K562 (cell line): ENCODE results near the gene SIGLEC14. TPM values are rescaled to one million over a fixed set of nuclear protein-coding genes. Genes with fewer than 3 reads are reported as not detected.

ENCODE experiments used
- ATF1 ChIP-seq, 2 experiments: fragments of 450-650 bp in 1 of 2; IDR thresholded peaks; 2 replicates each; pipeline ENCODE4 v1.6.1; 2016; ENCODE audit warnings: missing compliant biosample characterization in 1 of 2, missing genetic modification characterization in 1 of 2
- BACH1 ChIP-seq: fragments of 200-800 bp; sonication (Bioruptor generic); IDR thresholded peaks from 2 replicates; pipeline ENCODE4 v1.6.1; 2016; ENCODE audit warnings: missing genetic modification characterization, missing compliant biosample characterization
- BRD9 ChIP-seq: fragments of 450-650 bp; IDR thresholded peaks from 2 replicates; pipeline ENCODE4 v1.6.1; 2018; ENCODE audit warnings: low read depth; ENCODE audit not compliant: partially characterized antibody
- CBFA2T3 ChIP-seq: fragments of 450-650 bp; IDR thresholded peaks from 2 replicates; pipeline ENCODE4 v1.6.1; 2017
- CREBBP ChIP-seq: IDR thresholded peaks from one replicate; pipeline ENCODE4 v1.6.1; 2012; ENCODE audit warnings: low read depth, mild to moderate bottlenecking, control low read depth, inconsistent platforms, low read length
- CXXC5 ChIP-seq: fragments of 250-450 bp; sonication (Bioruptor Pico); IDR thresholded peaks from 2 replicates; pipeline ENCODE4 v1.8.0; 2022; ENCODE audit warnings: inconsistent platforms, mild to moderate bottlenecking, moderate library complexity
- DNMT1 ChIP-seq: fragments of 450-650 bp; IDR thresholded peaks from 2 replicates; pipeline ENCODE4 v1.6.1; 2016; ENCODE audit warnings: antibody characterized with exemption, mild to moderate bottlenecking
- E2F3 ChIP-seq: fragments of 250-450 bp; sonication (Bioruptor Pico); IDR thresholded peaks from 2 replicates; pipeline ENCODE4 v1.4.0; 2020; ENCODE audit warnings: mild to moderate bottlenecking
- GTF2E2 ChIP-seq: fragments of 200-800 bp; sonication (Bioruptor generic); IDR thresholded peaks from 2 replicates; pipeline ENCODE4 v1.6.1; 2016; ENCODE audit warnings: missing genetic modification characterization, missing compliant biosample characterization
- HDGF ChIP-seq: fragments of 450-650 bp; IDR thresholded peaks from 2 replicates; pipeline ENCODE4 v1.6.1; 2016
- MBD2 ChIP-seq: sonication (generic); IDR thresholded peaks from 2 replicates; pipeline ENCODE4 v1.6.1; 2016; ENCODE audit warnings: low read depth, borderline replicate concordance
- TCF7L2 ChIP-seq: fragments of 150-350 bp; IDR thresholded peaks from 2 replicates; pipeline ENCODE4 v1.6.1; 2016; ENCODE audit warnings: low read depth, mild to moderate bottlenecking, low read length, moderate library complexity
- TSHZ1 ChIP-seq: fragments of 250-450 bp; sonication (Bioruptor Pico); IDR thresholded peaks from 2 replicates; pipeline ENCODE4 v1.4.0; 2020; ENCODE audit warnings: mild to moderate bottlenecking, moderate library complexity
- ZNF217 ChIP-seq: sonication (generic); formaldehyde crosslinking; IDR thresholded peaks from 2 replicates; pipeline ENCODE4 v1.8.0; 2022; ENCODE audit warnings: mild to moderate bottlenecking, missing genetic modification reagents
- ZNF263 ChIP-seq: sonication (generic); formaldehyde crosslinking; IDR thresholded peaks from 2 replicates; pipeline ENCODE4 v1.8.0; 2022; ENCODE audit warnings: mild to moderate bottlenecking, missing genetic modification reagents, borderline replicate concordance
- ZNF274 ChIP-seq: IDR thresholded peaks from 2 replicates; pipeline ENCODE4 v1.6.1; 2011; ENCODE audit warnings: low read depth, mild to moderate bottlenecking, low read length, moderate library complexity, borderline replicate concordance
- ZNF584 ChIP-seq: fragments of 200-800 bp; sonication (Bioruptor generic); IDR thresholded peaks from 2 replicates; pipeline ENCODE4 v1.6.1; 2016; ENCODE audit warnings: low read depth, mild to moderate bottlenecking, missing genetic modification characterization, missing compliant biosample characterization
- polyA plus RNA-seq, 8 experiments: library from polyadenylated mRNA; depleted of rRNA in 4 of 8; stranded (reverse) in 5 of 8; unstranded in 3 of 8; fragments of >200 nt; fragmentation: Nextera tagmentation in 2 of 8; fragmentation: Illumina TruSeq in 1 of 8; extraction: Ambion mirVana in 2 of 8; extraction: Trizol in 1 of 8; gene quantifications; 2 replicates each; pipeline versions ENCODE4 v1.2.1 to v1.2.3, GENCODE V29; 2011 to 2014; ENCODE audit warnings: inconsistent platforms in 1 of 8, missing spikeins in 1 of 8
- total RNA-seq, 7 experiments: library from RNA; depleted of rRNA in 6 of 7; stranded (reverse); fragments of >200 nt in 6 of 7; fragmentation: Illumina TruSeq in 2 of 7; extraction: Trizol in 2 of 7; gene quantifications; 2 replicates each; pipeline versions ENCODE4 v1.2.1 to v1.2.3, GENCODE V29; 2011 to 2021; ENCODE audit warnings: low replicate concordance in 1 of 7
- TF ChIP-seq, protein P1 (sequence below): sonication (generic); formaldehyde crosslinking; IDR thresholded peaks from 2 replicates; pipeline ENCODE4 v1.8.1; 2023; ENCODE audit warnings: mild to moderate bottlenecking, missing genetic modification reagents
- TF ChIP-seq, protein P2 (sequence below): fragments of 450-650 bp; IDR thresholded peaks from 2 replicates; pipeline ENCODE4 v1.6.1; 2016; ENCODE audit warnings: low read depth, mild to moderate bottlenecking, moderate library complexity
- TF ChIP-seq, protein P3 (sequence below): fragments of 250-450 bp; sonication (Bioruptor Pico); IDR thresholded peaks from 2 replicates; pipeline ENCODE4 v1.5.0; 2021; ENCODE audit warnings: mild to moderate bottlenecking, borderline replicate concordance

SIGLEC14 gene
- total and polyA plus RNA-seq, 9 of the 15 experiments (the other 6 are each of a cell fraction or from before 2014, with no cell fraction given): not detected

- TF ChIP-seq, protein P1, sequence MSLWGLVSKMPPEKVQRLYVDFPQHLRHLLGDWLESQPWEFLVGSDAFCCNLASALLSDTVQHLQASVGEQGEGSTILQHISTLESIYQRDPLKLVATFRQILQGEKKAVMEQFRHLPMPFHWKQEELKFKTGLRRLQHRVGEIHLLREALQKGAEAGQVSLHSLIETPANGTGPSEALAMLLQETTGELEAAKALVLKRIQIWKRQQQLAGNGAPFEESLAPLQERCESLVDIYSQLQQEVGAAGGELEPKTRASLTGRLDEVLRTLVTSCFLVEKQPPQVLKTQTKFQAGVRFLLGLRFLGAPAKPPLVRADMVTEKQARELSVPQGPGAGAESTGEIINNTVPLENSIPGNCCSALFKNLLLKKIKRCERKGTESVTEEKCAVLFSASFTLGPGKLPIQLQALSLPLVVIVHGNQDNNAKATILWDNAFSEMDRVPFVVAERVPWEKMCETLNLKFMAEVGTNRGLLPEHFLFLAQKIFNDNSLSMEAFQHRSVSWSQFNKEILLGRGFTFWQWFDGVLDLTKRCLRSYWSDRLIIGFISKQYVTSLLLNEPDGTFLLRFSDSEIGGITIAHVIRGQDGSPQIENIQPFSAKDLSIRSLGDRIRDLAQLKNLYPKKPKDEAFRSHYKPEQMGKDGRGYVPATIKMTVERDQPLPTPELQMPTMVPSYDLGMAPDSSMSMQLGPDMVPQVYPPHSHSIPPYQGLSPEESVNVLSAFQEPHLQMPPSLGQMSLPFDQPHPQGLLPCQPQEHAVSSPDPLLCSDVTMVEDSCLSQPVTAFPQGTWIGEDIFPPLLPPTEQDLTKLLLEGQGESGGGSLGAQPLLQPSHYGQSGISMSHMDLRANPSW: no peak
- no peak for TF ChIP-seq CREBBP
- no peak for TF ChIP-seq CBFA2T3
- no peak for TF ChIP-seq MBD2
- TF ChIP-seq ZNF217 (CRISPR knock-in tag): no peak
- peak; percentile 85; the same call in 1 of the 2 replicates for TF ChIP-seq ZNF263 (CRISPR knock-in tag)
- TF ChIP-seq HDGF: no peak
- TF ChIP-seq, protein P2, sequence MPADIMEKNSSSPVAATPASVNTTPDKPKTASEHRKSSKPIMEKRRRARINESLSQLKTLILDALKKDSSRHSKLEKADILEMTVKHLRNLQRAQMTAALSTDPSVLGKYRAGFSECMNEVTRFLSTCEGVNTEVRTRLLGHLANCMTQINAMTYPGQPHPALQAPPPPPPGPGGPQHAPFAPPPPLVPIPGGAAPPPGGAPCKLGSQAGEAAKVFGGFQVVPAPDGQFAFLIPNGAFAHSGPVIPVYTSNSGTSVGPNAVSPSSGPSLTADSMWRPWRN: no peak
- TF ChIP-seq CXXC5: peak; percentile 80
- TF ChIP-seq ATF1 (CRISPR knock-in tag; IDR thresholded peaks at IDR 0.05): no peak
- TF ChIP-seq ATF1 (tag; IDR thresholded peaks at IDR 0.05): no peak; the same call in 1 of the 2 replicates
- TF ChIP-seq TSHZ1 (CRISPR knock-in tag): no peak
- no peak for TF ChIP-seq BRD9
- TF ChIP-seq ZNF274: no peak
- no peak for TF ChIP-seq E2F3 (CRISPR knock-in tag)
- no peak for TF ChIP-seq GTF2E2
- no peak for TF ChIP-seq TCF7L2
- TF ChIP-seq DNMT1: no peak
- TF ChIP-seq ZNF584 (CRISPR knock-in tag): peak; percentile 63; the same call in 1 of the 2 replicates
- TF ChIP-seq, protein P3, sequence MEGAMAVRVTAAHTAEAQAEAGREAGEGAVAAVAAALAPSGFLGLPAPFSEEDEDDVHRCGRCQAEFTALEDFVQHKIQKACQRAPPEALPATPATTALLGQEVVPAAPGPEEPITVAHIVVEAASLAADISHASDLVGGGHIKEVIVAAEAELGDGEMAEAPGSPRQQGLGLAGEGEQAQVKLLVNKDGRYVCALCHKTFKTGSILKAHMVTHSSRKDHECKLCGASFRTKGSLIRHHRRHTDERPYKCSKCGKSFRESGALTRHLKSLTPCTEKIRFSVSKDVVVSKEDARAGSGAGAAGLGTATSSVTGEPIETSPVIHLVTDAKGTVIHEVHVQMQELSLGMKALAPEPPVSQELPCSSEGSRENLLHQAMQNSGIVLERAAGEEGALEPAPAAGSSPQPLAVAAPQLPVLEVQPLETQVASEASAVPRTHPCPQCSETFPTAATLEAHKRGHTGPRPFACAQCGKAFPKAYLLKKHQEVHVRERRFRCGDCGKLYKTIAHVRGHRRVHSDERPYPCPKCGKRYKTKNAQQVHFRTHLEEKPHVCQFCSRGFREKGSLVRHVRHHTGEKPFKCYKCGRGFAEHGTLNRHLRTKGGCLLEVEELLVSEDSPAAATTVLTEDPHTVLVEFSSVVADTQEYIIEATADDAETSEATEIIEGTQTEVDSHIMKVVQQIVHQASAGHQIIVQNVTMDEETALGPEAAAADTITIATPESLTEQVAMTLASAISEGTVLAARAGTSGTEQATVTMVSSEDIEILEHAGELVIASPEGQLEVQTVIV (CRISPR knock-in tag): no peak
- TF ChIP-seq BACH1 (tag): no peak; the same call in 1 of the 2 replicates
These were observed 38.6 kb downstream of the SIGLEC14 start (continued) for GRCh38 chr19:51607920-51608562.
